Stimulated activated CD4-positive, alpha-beta T cell treated with anti-CD3 and anti-CD28 coated beads, TNF-alpha, amount 100 ng/mL, for 48 hours (primary cell): ENCODE data around the gene GDA.
A peak's percentile ranks its signal among the peaks of the same experiment; 100 is the strongest.

ENCODE experiments used
- DNase-seq, 3 donors: peaks; one replicate each; pipeline ENCODE4 v3.0.0-alpha.2; 2020; ENCODE audit warnings: low read depth in 3 of 3

GDA gene

DNA sequence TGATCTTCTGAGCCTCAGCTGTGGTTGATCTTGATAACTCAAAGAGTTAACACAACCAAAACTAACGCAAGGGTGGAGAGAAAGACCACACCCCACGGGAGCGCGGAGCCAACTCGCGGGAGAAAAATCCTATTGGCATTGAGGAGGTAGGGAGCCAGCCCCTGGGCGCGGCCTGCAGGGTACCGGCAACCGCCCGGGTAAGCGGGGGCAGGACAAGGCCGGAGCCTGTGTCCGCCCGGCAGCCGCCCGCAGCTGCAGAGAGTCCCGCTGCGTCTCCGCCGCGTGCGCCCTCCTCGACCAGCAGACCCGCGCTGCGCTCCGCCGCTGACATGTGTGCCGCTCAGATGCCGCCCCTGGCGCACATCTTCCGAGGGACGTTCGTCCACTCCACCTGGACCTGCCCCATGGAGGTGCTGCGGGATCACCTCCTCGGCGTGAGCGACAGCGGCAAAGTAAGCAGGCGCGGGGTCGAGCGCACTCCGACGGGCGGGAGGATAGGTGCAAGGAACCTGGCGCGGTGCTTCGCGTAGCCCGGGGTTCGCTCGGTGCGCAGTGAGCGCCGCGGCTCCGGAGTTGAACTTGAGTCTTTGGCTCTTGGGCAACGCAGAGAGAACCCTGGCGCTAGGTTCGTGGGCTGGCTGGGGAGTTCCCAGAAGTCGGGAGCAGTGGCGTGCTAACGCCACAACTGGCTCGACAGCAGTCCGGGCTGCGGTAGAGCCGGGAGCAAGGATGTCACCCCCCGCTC lies at the start of gene GDA:
TSS of gene GDA (plus strand) at position 210 of the 745 bp plus-strand sequence. CDS start at position 330, 120 bp downstream.
- DNase-seq = peak in 1 of 3 donors; percentile 1

GRCh38 chr9:72102520-72102919 lies 46.7 kb upstream of the GDA start:
- DNase-seq = no peak

- no peak for DNase-seq
Measured at GRCh38 chr9:72113056-72113455, 36.2 kb upstream of the GDA start.

- DNase-seq = no peak
Measured at GRCh38 chr9:72119853-72120252, 29.4 kb upstream of the GDA start.

- no peak for DNase-seq
Measured at GRCh38 chr9:72124947-72125346, 24.3 kb upstream of the GDA start.

- DNase-seq = no peak
Measured at GRCh38 chr9:72127753-72128152, 21.5 kb upstream of the GDA start.

GRCh38 chr9:72128526-72128925 lies 20.7 kb upstream of the GDA start:
- no peak for DNase-seq

DNA sequence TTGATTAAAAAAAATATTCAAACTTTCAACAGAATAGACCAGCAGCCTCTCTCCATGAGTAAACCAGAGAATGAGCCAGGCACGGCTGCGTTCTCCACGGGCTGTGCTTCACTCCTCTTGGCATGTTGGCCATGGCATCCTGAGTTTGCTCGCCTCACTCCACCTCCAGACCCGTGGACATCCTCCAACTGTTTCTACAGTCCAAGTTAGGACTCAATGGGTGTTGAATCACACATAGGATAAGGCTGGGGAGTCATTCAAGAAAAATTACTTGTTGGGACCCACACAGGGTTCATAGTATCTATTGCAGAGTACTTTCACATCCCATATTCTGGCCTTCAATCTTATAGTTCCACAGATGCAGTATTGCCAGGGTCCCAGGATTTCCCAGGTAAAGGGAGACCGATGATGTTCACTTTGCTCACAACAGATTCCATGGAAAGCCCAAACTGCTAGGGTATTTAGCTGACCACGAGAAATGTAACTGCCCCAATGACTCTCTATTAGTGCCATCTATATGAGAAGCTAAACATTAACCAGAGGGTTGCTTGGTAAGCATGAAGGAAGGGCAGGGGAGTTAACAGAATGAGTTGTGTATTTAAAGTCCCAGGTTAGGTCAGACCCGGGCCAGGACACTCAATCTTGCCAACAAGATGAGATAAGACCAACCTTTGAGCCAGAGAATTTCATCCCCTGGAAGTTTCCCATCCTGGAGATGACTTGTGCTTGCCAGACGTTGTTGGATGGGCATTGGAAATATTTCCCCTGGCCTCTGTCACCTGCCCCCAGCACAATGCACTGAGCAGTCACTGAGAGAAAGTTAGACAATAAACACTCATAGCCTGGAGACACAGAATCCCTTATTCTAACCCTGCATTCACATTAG lies 19.7 kb upstream of the GDA start:
- DNase-seq = no peak

- no peak for DNase-seq
Measured at GRCh38 chr9:72130321-72130720, 18.9 kb upstream of the GDA start.

DNA sequence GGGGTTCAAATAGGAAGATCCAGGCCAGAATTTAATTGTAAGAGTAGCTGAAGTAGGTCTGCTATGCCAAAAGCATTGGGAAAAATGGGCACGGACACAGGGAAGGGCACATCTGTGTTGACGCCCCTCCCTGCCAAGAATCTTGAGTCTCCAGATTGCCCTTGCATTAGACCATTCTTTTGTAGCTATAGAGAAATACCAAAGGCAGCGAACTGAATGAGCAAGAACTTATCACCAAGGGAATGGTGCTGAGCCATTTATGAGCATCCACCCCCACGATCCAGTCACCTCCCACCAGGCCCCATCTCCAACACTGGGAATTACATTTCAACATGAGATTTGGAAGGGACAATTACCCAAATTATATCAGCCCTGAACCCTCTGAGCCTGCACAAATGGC lies 18.0 kb upstream of the GDA start:
- DNase-seq = no peak

DNA sequence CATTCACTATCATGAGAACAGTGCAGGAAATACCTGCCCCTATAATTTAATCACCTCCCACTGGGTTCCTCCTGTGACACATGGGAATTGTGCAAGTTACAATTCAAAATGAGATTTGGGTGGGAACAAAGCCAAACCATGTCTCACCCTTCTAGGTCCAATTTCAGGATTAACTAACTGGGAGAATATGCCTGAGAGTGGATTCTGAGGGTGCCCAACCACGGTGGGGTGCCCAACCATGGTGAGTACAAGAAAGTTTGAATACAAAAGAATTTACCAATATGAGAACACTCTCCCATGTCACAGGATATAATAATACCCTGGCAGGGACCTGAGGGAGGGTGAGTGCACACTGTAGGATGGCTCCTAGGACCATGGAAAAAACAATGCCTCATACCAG lies 17.2 kb upstream of the GDA start:
- no peak for DNase-seq

DNA sequence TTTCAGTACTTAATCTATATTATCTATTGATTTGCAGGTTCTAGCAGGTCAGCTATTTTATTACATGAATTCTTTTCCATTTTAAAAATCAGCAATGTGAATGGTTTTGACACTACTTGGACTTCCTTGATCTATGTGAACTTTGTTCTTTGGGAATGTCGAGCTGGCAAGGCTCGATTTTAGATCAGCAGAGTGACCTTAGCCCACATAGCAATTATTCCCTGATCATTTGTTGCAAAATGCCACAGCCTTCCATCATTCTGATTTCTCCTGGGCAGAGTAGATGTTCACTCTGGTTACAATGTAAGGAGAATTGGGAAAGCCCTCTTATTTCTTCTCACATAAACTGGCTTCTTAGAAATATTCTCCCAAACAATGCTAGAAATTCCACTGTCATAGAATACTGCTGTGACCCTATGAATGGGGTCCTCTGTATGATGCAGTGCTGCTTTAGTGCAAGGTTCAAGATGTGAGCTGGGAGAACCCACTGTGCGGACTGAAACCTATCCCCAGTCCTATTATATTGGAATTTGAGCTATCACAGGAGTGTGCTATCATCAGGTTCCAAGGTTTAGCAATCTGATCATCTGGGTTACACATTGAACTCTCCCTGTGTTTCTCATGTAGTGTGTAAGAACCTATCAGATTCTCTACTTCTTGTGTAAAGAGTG lies 15.7 kb upstream of the GDA start:
- DNase-seq = no peak

GRCh38 chr9:72134801-72135200 lies 14.4 kb upstream of the GDA start:
- no peak for DNase-seq

DNA sequence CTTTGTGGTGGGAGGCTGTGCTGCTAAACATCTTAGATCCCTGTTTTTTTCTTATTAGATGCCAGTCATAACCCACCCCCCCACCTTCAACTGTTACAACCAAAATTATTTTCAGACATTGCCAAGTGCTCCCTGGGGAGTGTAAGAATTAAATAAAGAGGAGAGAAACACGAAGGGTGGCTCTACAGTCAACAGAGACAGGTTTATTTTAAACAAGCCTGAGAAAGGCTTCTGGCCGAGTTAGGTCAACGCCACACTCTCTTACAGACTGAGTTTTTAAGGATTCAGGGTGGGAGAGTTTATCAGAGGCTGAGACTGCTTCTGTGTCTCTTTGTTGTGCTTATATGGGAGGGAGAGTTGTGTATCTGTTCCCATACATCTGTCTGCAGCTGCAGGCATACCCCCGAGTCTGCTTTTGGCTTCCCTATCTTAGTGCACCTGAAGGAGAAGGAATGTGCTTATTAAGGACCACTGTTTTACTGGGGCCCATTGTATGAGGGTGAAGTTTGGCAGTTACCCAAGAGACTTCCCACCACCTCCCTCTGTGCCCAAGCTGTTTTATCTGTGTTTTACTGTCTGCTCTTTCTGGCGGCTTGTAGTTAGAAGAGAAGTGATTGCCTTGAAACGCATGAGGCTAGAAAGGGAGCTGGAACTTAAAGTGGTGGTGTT lies 11.4 kb upstream of the GDA start:
- DNase-seq = no peak

DNA sequence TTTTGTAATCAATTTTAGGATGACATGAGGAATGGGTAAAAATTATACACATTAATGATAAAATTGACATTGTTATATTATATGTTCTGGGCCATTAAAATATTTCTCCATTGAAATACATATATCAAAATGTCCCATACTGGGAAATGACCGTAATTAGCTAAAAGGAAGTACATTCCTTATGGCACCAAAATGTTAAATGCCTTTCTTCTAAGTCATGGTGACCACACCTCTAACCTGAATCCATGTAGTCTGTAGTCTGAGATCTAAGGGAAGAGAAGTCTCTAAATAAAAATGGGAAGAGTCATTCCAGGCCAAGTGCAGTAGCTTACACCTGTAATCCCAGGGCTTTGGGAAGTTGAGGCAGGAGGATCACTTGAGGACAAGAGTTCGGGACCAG lies 10.0 kb upstream of the GDA start:
- no peak for DNase-seq

DNA sequence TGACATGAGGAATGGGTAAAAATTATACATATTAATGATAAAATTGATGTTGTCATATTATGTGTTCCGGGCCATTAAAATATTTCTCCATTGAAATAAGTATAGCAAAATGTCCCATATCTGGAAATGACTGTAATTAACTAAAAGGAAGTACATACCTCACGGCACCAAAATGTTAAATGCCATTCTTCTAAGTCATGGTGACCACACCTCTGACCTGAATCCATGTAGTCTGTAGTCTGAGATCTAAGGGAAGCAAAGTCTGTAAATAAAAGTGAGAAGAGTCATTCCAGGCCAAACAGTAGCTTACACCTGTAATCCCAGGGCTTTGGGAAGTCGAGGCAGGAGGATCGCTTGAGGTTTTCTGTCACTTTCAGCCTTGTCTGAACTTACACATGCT lies 8.7 kb upstream of the GDA start:
- DNase-seq = no peak

DNA sequence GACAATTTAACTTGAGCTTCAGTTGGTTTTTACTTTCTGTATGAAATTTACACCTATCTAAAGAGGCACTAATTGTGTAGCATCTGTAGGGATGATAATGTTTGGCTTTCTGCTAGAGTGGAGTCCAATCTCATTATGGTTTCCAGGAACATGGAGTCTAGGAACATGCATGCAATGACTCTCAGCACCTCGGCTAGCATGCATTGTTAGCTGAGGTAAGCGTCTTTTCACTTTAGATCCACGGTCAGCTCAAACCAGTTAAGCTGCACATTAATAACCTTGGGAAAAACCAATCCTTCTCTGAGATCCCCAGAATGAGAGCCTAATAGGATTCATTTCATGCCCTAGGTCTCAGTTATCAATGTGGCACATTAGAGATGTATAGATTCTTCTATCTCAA lies 7.8 kb upstream of the GDA start:
- DNase-seq = no peak

GRCh38 chr9:72144756-72145492 lies 4.3 kb upstream of the GDA start:
- no peak for DNase-seq

GRCh38 chr9:72145733-72146505 lies 3.3 kb upstream of the GDA start:
- no peak for DNase-seq

- DNase-seq = no peak
Measured at GRCh38 chr9:72147676-72148075, 1.6 kb upstream of the GDA start.

DNA sequence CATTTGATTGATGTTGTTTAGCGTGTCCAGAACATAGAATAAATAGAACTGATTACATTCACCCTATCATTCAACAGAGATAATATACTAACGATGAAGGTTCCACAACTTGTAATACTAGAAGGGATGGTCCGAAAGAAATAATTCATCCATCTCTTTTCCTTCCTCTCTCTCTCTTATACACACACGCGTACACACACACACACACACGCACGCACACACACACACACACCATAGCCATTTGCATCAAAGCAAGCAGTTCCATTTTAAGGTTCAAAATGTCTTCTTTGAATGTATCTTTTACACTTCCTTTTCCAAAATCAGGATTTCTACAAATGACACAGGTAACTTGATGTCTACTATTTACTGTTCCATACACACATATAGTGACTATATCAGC lies 887 bp downstream of the GDA start:
- DNase-seq = no peak
